ENCODE measurements around the gene CRYBA2. TPM values are rescaled to one million over a fixed set of nuclear protein-coding genes. Genes with fewer than 3 reads are reported as not detected.
A peak's percentile ranks its signal among the peaks of the same experiment; 100 is the strongest.

CRYBA2 gene
- total and polyA plus RNA-seq, 8 donors = 3.7 to 314 (median 13.2) TPM

- no peak for TF ChIP-seq CTCF (IDR thresholded peaks at IDR 0.05)
- Histone ChIP-seq H3K27ac (peak overlapping the region; percentile 92 to 97 (median 96)), H3K9me3 (no peaks in the 10 kb centered on the region), H3K4me1 (peaks cover 3 to 21% (median 7%) of the 10 kb centered on the region in 3 donors), H3K27me3 (no peaks in the 10 kb centered on the region), H3K4me3 (peak overlapping the region; percentile 46 to 83 (median 59)), H3K36me3 (no peaks in the 10 kb centered on the region)
- 1% methylated on average over 66 to 70 of the region's 70 CpGs for WGBS, 2 donors
- ATAC-seq = peak; percentile 68 to 84 (median 78)
- FAIRE-seq = no peak
- DNase-seq = peak; percentile 97 to 99 (median 99)
- intact Hi-C loops (cut with DNase I) = no loop called here
Observed at GRCh38 chr2:219001577-219002394, 8.6 kb upstream of the CRYBA2 start.

- no peak for FAIRE-seq
- peak in 1 of 4 donors; percentile 0 for ATAC-seq
- 9 to 10% methylated on average over 26 of the region's 26 CpGs for WGBS, 2 donors
- no peak for TF ChIP-seq CTCF (IDR thresholded peaks at IDR 0.05)
- peak in 1 of 6 donors; percentile 37 for DNase-seq
- Histone ChIP-seq H3K27me3 (no peaks in the 10 kb centered on the region), H3K9me3 (no peaks in the 10 kb centered on the region), H3K36me3 (no peaks in the 10 kb centered on the region), H3K27ac (peak overlapping the region; percentile 92 to 97 (median 96)), H3K4me3 (peak overlapping the region; percentile 46 to 83 (median 59)), H3K4me1 (peaks cover 3 to 21% (median 7%) of the 10 kb centered on the region in 3 donors)
- intact Hi-C loops (cut with DNase I) = no loop called here
Observed at GRCh38 chr2:219001100-219001576, 7.9 kb upstream of the CRYBA2 start.

DNA sequence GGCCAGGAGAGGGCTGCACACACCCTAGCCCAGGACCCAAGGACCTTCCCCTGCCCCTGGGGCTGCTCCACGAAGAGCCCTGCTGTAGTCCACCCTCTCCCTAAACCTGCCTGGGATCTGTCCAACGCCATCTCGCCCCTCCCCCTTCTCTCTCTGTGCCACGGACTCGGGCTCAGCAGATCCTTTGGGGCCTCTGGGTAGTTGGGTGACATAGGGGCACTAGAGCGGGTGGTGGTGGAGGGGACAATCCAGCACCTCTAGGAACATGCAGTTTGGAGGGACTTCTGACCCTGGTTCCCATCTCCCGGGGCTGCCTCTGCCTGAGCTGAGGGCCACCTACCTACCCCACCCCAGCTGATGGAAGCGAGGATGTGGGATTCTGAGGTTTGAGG is 7.3 kb upstream of the CRYBA2 start:
- Histone ChIP-seq H3K4me3 (peak overlapping the region; percentile 46 to 83 (median 59)), H3K9me3 (no peaks in the 10 kb centered on the region), H3K27ac (peak overlapping the region; percentile 92 to 97 (median 96)), H3K27me3 (no peaks in the 10 kb centered on the region), H3K4me1 (peaks cover 3 to 25% (median 7%) of the 10 kb centered on the region in 3 donors), H3K36me3 (no peaks in the 10 kb centered on the region)
- ATAC-seq = peak in 1 of 4 donors; percentile 5
- no peak for FAIRE-seq
- DNase-seq = peak; percentile 68 to 88 (median 76)
- WGBS, 2 donors = 22 to 24% methylated on average over 7 to 8 of the region's 8 CpGs
- intact Hi-C loops (cut with DNase I) = no loop called here
- no peak for TF ChIP-seq CTCF (IDR thresholded peaks at IDR 0.05)

DNA sequence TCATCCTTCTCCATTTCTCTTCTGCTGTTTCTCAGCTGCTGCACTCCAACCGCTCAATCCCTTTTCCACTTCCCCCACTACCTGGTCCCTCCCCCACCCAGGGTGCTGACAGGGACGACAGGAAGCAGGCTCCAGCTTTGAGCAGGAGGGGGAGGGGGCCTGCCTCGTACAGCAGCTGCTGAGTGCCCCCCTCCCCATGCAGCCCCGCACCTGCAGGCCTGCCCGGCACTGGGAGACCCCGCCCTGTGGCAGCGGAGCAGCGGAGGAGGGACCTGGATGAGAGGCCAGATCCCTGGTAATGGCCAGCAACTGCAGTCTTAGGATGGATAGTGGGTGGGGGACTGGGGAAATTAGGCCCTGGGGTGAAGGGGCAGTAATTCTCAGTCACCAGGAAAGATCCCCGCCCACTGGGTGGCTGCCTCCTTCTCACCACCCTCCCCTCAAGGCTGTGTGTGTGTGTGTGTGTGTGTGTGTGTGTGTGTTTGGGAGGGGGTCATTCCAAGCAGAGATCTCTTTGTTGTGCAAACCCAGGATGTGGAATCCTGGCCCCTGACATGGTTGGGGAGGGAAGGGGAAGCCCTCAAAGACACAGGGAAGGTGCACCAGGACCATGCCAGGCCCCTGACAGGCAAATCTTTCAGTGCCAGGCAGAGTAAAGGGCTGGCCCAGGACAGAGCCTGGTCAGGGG is 6.8 kb upstream of the CRYBA2 start:
- H3K27ac ChIP-seq = peak overlapping the region; percentile 92 to 97 (median 96)

More for the DNA sequence above, 6.8 kb upstream of the CRYBA2 start:
- ATAC-seq = no peak
- intact Hi-C loops (cut with DNase I) = no loop called here
- FAIRE-seq = no peak
- TF ChIP-seq CTCF (IDR thresholded peaks at IDR 0.05) = no peak
- peak in 5 of 6 donors; percentile 54 to 89 (median 58) for DNase-seq
- Histone ChIP-seq H3K36me3 (no peaks in the 10 kb centered on the region), H3K4me3 (peak overlapping the region; percentile 46 to 83 (median 59)), H3K27me3 (peaks cover 0 to 1% (median 0%) of the 10 kb centered on the region in 4 donors), H3K9me3 (no peaks in the 10 kb centered on the region), H3K4me1 (peaks cover 3 to 25% (median 7%) of the 10 kb centered on the region in 3 donors)
- WGBS, 2 donors = 18 to 29% methylated on average over 9 of the region's 9 CpGs

All from pancreas (tissue), 10 donors.